Measurements from ENCODE around the gene STH.

DNA sequence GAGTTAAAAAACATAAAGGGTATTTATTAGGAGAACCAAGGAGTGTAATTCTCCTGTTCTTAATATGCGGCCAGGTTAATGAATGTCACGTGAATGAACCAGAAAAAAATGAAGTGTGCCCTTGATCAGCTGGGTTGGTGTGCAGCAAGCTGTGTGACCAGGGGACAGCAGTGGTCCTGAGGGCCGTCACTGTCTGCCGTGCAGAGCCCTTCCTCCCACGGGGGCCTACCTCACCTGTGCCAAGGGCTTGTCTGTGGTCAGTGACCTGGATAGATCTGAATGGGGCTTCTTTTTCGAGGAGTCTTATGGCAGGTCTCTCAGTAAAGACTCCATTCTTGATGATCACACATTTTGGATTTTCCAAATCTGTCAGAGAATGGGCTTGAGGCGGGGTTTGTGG is 17.7 kb upstream of the STH start:
- TF ChIP-seq CTCF (IDR thresholded peaks at IDR 0.05) (no peak), POLR2A (IDR thresholded peaks at IDR 0.05) (no peak)

Data from prostate gland (tissue), 2 donors.